ENCODE measurements around the gene EFCAB12.
"Not testable (repeated sequence)": the region's sequence is repeated elsewhere in the genome, so short reads cannot be mapped to it uniquely, and the experiment has no call there.

Gene EFCAB12

DNA sequence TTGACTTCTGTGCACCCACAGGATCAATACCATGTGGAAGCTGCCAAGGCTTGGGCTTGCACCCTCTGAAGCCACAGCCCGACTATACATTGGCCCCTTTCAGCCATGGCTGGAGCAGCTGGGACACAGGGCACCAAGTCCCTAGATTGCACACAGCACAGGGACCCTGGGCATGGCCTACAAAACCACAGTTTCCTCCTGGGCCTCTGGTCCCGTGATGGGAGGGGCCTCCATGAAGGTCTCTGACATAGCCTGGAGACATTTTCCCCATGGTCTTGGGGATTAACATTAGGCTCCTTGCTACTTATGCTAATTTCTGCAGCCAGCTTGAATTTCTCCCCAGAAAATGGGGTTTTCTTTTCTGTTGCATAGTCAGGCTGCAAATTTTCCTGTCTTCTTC is 63.6 kb downstream of the EFCAB12 start:
- not testable (repeated sequence) for ATAC-seq

GRCh38 chr3:129363356-129363755 is 65.1 kb downstream of the EFCAB12 start:
- ATAC-seq = not testable (repeated sequence)

- ATAC-seq = no peak
These were observed 67.6 kb downstream of the EFCAB12 start for GRCh38 chr3:129360705-129361460.

DNA sequence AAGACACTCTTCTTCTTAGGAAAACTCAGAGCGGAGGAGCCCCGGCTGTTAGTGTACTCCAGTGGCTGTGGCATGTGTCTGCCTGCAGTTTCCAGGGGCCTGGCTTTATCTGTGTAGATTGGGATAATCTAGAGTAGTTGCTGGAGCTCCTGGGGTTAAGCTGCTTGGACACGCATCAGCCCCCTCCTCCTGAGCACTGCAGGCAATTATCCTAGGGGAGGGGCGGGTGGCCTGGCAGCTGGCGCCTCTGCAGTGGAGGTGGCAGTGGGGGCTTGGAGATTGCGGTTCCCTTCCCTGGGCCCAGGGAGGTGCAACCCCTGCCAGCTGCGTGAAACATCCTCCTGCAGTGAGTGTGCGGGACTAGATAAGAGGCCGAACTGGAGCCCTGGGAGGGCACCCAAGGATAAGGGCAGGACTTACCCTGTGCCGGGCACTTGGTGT is 68.2 kb downstream of the EFCAB12 start:
- ATAC-seq = no peak

DNA sequence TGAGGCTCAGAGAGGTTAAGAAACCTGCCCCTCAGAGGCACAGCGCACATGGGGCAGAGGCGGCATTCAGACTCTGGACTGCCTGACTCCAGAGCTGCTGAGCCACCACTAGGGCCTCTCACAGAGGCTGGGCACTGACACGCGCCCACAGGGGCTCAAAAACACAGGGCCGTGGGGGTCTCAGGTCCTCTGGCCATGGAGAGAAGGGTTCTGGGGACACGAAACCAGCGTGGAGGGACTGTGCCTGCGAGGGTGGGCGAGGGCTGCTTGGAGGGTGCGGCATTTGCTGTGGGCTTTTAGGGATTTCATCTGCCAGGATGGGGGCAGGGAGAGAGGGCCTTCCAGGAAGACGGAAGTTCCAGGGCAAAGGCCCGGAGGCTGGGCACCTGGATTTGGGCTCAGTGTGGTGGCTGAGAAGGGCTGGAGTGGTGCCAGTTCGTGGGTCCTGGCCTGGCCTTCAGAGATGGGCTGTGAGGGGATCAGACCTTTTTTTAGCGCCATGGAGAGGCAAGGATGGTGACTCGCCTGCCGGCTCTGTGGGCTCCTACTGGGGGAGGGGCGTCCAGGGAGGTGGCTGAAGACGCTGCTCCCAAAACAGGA is 69.6 kb downstream of the EFCAB12 start:
- no peak for ATAC-seq

- ATAC-seq = no peak
These were observed 70.2 kb downstream of the EFCAB12 start for GRCh38 chr3:129358177-129358771.

DNA sequence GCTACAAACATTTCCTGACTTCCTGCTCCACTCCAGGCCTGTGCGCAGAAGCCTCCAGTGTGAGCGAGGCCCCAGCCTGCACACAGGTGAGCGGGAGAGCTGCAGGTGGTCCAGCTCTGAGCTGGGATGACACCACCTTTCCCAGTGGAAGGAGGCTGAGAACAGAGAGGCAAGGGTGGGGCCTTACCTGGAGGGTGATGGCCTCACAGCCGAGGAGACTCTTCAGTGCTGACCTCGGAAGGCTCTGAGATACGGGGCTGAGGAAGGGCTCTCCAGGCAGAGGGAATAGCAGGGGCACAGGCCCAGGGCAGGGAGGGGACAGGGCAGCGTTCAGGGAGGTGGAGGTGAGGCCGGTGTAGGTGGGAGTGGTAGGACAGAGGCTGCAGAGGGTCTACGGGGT is 70.8 kb downstream of the EFCAB12 start:
- ATAC-seq = no peak

GRCh38 chr3:129356756-129357425 is 71.5 kb downstream of the EFCAB12 start:
- no peak for ATAC-seq

DNA sequence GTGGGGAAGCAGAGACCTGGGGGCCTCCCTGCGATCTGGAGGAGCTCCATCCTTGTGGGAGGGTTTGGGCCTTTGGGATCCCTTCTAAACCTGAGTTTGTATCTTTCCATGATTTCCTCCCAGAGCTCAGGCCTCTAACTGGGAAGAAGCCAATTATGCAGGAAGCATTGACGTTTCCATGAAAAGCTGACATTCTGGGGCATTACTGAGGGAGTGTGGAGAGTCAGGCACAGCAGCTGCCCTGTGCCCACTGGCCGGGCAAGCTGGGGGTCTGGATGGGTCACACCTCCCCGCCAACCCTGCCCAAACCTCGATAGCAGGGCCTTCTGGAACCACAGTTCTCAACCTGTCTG is 74.9 kb downstream of the EFCAB12 start:
- no peak for ATAC-seq

DNA sequence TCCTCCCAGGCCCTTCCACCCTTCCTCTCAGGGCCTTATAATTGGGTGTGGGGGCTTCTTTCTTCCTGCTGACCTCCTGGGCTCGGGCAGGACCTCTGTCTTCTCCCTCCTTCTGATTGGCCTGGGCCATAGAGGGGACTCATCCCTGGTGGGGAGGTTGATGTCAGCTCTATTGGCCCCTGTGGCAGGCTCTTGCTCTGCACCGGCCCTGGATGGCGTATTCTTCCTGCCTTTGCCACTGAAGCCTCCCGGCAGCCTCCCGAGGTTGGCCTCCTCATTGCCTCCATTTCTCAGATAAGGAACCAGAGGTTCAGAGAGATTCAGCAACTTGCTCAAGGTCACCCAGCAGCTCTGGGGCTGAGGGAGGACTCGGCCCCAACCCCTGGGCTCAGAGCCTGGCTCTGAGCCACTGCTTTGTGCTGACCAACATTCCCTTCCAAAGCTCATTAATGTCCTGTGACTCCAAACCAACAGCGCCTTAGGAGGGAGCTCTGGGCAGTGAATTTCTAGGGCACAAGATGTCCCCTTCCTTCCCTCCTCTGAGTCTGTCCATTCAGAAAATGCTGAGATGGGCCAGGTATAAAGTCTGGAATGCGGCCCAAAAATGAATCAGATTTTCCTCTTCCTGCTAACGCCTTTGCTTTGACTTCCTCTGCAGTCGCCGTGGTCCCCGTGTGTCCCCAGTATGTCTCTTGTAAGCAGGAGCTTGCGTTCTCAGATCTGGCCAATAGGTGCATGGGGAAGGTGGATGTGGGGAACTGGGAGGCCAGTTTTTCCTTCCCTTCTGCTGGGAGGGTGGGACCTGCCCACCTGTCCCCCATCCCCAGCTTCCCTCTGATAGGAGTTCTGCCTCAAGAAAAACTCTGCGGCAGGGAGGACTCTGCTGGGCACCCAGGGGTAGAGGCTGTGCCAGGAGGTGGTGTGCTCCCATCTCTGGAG is 75.5 kb downstream of the EFCAB12 start:
- no peak for ATAC-seq

DNA sequence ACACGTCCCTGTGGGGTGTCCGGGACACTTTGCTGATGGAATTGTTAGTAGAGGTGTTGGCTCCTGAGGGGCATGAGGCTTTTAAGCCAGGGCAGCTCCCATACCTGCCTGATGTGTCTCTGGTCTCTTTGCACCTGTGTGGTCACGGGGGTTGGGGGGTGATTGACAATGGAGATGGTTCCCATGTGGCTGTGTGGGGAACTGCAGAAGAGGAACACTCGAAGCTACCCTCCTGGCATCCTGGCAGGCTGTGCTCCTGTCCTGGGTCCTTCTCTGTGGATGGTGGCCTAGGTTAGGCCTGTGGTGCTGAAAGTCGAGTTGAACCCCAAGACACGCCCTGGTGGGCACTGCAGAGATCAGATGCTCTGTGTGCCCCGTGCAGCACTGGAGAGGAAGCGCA is 76.4 kb downstream of the EFCAB12 start:
- ATAC-seq = no peak
